Motor neuron (in vitro differentiated cells): ENCODE data around the gene MIGA2. TPM values are rescaled to one million over a fixed set of nuclear protein-coding genes. Genes with fewer than 3 reads are reported as not detected.
"Not testable (repeated sequence)": the region's sequence is repeated elsewhere in the genome, so short reads cannot be mapped to it uniquely, and the experiment has no call there.

ENCODE experiments used
- ATAC-seq, 8 experiments: fragments of 200-7000 bp; cut with Tn5 transposase; replicated peaks in 6 of 8; 2 replicates each; pipeline ENCODE4 v1.8.0; 2021; ENCODE audit warnings: mild to moderate bottlenecking in 8 of 8, moderate library complexity in 8 of 8
- H3K27ac ChIP-seq, 2 donors: fragments of 250-450 bp; sonication (Bioruptor Pico); 2 replicates each; pipeline ENCODE4 v1.9.0; 2021; ENCODE audit warnings: antibody characterized with exemption in 2 of 2, mild to moderate bottlenecking in 2 of 2, moderate library complexity in 1 of 2
- H3K4me1 ChIP-seq, 2 donors: fragments of 250-450 bp; sonication (Bioruptor Pico); replicated peaks in 1 of 2; 2 replicates each; pipeline ENCODE4 v1.6.1; 2021; ENCODE audit warnings: antibody characterized with exemption in 2 of 2, mild to moderate bottlenecking in 2 of 2, moderate library complexity in 1 of 2
- H3K4me3 ChIP-seq, 5 donors: fragments of 250-450 bp; sonication (Bioruptor Pico); 2 replicates each; pipeline ENCODE4 v1.9.0; 2021; ENCODE audit warnings: antibody characterized with exemption in 5 of 5, mild to moderate bottlenecking in 5 of 5, moderate library complexity in 4 of 5
- WGBS, 10 experiments: fragments of 450-650 bp; shearing (Covaris generic); methylation state at CpG; one replicate each; pipeline ENCODE4 v1.0.0; 2022; 5-methylcytosine and 5-hydroxymethylcytosine counted together
- in situ Hi-C, 9 experiments: fragments of 400-800 bp; cut with MboI; loops; one replicate each; pipeline ENCODE4 v1.15.0; 2021; ENCODE audit warnings: low sequenced_read_pairs in 9 of 9, low pct_unique_long_range_greater_than_20kb in 2 of 9; ENCODE audit not compliant: unreplicated experiment in 9 of 9
- total RNA-seq, 8 experiments: library from RNA; unstranded; fragments of 300-600 nt; gene quantifications; 2 replicates each; pipeline versions ENCODE4 v1.2.3 to v1.2.4, GENCODE V29; 2022

MIGA2 gene
- total RNA-seq, 8 experiments from 2014 or later: 12.0 to 44.2 (median 15.9) TPM

DNA sequence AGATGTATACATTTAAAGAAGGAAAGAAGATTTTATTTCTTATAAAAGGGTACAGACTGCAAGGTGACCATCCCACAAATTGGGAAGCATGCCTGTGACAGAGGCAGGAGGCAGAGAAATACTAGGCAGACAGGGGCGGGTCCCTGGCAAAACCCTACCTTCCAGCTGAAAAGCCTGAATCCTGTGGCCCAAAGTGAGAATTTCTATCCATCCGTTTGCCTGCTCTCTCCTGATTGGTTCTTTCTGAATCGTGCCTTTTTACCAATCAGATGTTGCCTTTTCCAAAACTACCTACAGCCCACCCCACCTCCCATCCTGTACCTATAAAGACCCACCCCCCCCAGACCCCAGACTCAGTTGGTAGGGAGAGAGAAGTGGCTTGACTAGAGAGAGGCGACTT lies 4.9 kb upstream of the MIGA2 start:
- H3K27ac ChIP-seq: no peak overlapping the region
- no peak overlapping the region for H3K4me3 ChIP-seq
- peaks cover 17 to 18% of the 10 kb centered on the region in 2 donors for H3K4me1 ChIP-seq
- in situ Hi-C loops: no loop called here
- 60 to 100% (median 77%) methylated on average over 1 to 3 of the region's 4 CpGs; no CpG with 5 or more reads in 5 of the 10 experiments for WGBS, 10 experiments
- ATAC-seq: no peak

- peak in 1 of 8 experiments; percentile 3 for ATAC-seq
- 49 to 100% (median 85%) methylated on average over 1 to 9 of the region's 12 CpGs; no CpG with 5 or more reads in 2 of the 10 experiments for WGBS, 10 experiments
- H3K4me1 ChIP-seq: peaks cover 14% of the 10 kb centered on the region in 2 donors
- in situ Hi-C loops: no loop called here
- H3K27ac ChIP-seq: no peak overlapping the region
- H3K4me3 ChIP-seq: no peak overlapping the region
Measured at GRCh38 chr9:129032541-129033159, 3.8 kb upstream of the MIGA2 start.

DNA sequence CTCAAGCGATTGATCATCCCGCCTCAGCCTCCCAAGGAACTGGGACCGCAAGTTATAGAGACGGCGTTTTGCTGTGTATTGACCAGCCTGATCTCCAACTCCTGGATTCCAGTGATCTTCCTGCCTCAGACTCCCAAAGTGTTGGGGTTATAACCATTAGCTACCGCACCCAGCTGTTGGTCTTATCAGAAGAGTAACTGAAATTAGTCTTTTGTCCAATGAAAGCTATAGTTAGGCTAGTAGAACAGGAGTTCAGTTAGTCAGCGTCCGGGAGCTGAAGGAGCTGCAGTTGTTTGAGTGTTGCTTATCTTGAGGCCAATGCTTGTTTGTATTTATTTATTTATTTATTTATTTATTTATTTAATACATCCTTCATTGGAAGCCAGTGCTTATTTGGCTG lies 3.2 kb upstream of the MIGA2 start:
- ATAC-seq: no peak
- peaks cover 16 to 17% of the 10 kb centered on the region in 2 donors for H3K4me1 ChIP-seq
- no peak overlapping the region for H3K4me3 ChIP-seq
- 70 to 100% (median 81%) methylated on average over 1 to 8 of the region's 8 CpGs for WGBS, 10 experiments
- H3K27ac ChIP-seq: no peak overlapping the region
- in situ Hi-C loops: no loop called here

DNA sequence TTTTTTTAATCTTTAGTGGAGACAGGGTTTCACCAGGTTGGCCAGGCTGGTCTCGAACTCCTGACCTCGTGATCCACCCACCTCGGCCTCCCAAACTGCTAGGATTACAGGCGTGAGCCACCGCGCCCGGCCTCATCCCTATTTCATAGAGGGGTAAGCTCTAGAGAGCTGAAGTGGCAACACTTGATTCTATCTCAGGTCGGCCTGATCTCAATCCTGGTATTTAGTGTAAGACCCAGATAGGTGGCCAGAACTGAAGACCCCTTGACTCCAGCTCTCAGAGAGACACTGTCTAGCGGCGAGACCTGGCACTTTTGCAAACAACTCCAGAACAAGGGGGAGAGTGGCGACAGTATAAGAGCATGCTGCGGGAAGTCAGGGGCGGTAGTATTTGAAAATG lies 588 bp upstream of the MIGA2 start:
- 0 to 90% (median 12%) methylated on average over 1 to 3 of the region's 13 CpGs; no CpG with 5 or more reads in 5 of the 10 experiments for WGBS, 10 experiments
- in situ Hi-C loops: not testable (repeated sequence)
- Histone ChIP-seq H3K4me3 (peak overlapping the region; percentile 21 to 90 (median 23)), H3K27ac (peak overlapping the region; percentile 51 to 69), H3K4me1 (peaks cover 8 to 11% of the 10 kb centered on the region in 2 donors)
- peak in 5 of 8 experiments; percentile 5 to 23 (median 16) for ATAC-seq

DNA sequence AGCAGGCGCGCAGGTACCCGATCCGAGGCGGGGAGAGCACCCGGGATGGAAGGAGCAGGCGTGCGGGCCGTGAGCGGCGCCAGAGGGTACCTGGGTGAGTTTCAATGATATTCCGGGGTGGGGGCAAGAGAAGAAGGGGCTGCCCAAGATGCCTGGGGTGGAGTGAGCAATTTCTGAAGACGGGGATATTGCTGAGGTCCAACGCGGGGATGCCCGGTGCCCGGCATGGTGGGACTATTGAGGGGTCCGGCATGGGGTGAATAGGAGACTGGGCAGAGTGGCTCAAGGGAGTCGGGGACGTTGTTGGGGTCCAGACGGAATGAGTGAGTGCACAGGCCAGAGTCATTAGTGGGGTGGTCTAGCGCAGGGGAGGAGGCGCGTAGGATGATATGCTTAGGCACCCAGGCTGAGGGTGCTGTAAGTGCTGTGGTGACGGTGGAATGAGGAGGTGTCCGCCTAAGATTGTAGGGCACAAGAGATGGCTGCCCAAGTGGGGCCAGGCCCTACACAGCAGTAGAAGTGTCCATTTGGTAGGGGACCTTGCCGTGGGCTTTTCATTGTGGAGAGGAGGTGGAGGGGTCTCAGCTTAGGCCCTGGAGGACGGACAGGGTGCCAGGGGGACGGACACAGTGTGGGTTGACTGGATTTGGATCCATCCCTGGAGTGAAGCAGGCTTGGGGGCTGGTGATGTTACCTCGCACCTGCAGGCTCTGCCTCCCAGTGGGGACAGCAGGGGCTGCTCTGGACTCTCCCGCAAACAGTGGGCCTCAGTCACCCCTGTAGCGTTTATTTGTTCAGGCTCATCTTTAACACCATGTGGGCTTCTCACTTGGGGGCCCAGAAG lies 719 bp downstream of the MIGA2 start:
- WGBS, 10 experiments: 0 to 60% (median 4%) methylated on average over 1 to 5 of the region's 32 CpGs; no CpG with 5 or more reads in 3 of the 10 experiments
- peaks cover 8 to 11% of the 10 kb centered on the region in 2 donors for H3K4me1 ChIP-seq
- H3K27ac ChIP-seq: peak overlapping the region in 1 of 2 donors; percentile 31
- ATAC-seq: no peak
- in situ Hi-C loops: no loop called here
- peak overlapping the region; percentile 81 to 96 (median 91) for H3K4me3 ChIP-seq

DNA sequence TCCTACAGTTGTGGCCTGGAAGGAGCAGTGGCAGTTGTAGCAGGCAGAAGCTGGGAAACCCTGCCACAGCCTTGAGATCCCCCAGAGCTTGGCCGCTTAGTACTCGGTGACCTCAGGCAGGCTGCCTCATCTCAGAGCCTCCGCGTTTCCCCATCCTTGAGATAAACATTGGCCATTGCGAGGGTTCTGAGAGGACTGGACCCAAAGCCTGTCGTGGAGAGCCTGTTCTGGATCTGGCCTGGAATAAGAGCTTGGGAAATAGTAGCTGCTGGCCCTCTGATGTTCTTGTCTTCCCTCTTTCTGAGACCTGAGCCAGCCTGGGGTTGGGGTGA lies 1.3 kb downstream of the MIGA2 start:
- H3K4me1 ChIP-seq: peaks cover 8 to 11% of the 10 kb centered on the region in 2 donors
- WGBS, 10 experiments: 69 to 80% (median 80%) methylated on average over 1 to 3 of the region's 6 CpGs; no CpG with 5 or more reads in 7 of the 10 experiments
- no peak overlapping the region for H3K27ac ChIP-seq
- in situ Hi-C loops: no loop called here
- no peak for ATAC-seq
- peak overlapping the region in 3 of 5 donors; percentile 81 to 94 (median 90) for H3K4me3 ChIP-seq

DNA sequence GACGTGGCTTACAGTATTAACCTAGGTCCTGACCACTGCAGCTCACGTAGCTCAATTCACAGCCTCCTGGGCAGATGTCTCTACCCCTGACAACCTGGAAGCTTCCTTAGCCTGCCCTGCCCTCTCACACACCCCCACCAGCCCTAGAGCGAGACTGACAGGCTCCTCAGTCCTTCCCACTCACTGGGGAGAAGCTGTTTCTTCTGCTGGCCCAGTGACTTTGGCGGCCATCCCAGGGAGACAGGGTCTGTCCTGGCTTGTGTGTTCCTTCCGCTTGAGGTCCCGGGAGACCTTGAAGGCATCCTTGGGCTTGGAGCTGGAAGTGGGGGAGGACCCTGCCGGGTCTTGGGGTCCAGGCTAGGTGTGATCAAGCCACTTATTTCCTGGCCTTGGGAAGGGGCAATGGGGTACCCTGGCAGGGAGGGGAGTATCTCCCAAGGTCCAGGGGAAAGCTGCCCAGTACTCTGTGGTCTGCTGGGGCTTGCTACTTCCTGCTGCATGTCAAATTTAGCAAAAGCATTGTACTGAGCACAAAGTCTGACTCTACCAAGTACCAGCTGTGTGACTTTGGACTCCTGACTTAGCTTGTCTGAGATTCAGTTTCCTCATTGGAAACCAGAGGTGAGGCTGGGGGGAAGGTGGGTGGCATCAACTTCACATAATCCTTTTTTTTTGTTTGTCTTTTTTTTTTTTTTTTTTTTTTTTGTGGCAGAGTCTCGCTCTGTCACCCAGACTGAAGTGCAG lies 1.9 kb downstream of the MIGA2 start:
- whole genome bisulfite sequencing, 10 experiments: 40 to 93% (median 83%) methylated on average over 1 to 3 of the region's 8 CpGs; no CpG with 5 or more reads in 5 of the 10 experiments

DNA sequence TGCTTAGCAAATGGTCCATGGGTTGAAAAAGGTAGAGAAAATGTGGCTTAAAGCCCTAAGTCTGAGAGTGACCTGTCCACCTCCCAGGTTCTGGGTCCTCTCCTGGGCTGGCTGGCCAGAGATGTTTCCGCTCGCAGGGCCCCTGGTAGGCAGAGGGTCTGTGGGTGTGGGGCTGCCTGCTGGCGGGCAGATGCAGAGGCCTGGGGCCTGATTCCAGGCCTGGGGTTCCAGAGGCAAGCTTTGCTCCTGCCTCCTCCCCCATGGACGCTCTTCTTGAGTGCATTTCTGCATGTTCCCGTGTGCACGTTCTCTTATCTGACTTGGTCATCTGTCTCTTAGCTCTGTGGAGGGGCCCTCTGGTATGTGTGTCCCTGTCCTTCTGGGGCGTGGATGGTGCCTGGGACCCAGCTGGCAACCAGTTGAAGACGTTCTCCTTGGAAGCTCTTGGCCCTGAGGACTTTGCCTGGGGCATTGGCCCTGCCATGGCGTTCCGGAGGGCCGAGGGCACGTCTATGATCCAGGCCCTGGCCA lies 3.8 kb downstream of the MIGA2 start:
- no peak overlapping the region for H3K27ac ChIP-seq
- H3K4me3 ChIP-seq: no peak overlapping the region
- peaks cover 8 to 11% of the 10 kb centered on the region in 2 donors for H3K4me1 ChIP-seq
- no peak for ATAC-seq
- WGBS, 10 experiments: 93 to 100% (median 100%) methylated on average over 1 to 9 of the region's 12 CpGs; no CpG with 5 or more reads in 7 of the 10 experiments
- in situ Hi-C loops: no loop called here

More for the DNA sequence above, 1.9 kb downstream of the MIGA2 start:
- in situ Hi-C loops: no loop called here
- peak overlapping the region in 1 of 5 donors; percentile 94 for H3K4me3 ChIP-seq
- H3K4me1 ChIP-seq: peaks cover 8 to 11% of the 10 kb centered on the region in 2 donors
- ATAC-seq: no peak
- H3K27ac ChIP-seq: no peak overlapping the region

DNA sequence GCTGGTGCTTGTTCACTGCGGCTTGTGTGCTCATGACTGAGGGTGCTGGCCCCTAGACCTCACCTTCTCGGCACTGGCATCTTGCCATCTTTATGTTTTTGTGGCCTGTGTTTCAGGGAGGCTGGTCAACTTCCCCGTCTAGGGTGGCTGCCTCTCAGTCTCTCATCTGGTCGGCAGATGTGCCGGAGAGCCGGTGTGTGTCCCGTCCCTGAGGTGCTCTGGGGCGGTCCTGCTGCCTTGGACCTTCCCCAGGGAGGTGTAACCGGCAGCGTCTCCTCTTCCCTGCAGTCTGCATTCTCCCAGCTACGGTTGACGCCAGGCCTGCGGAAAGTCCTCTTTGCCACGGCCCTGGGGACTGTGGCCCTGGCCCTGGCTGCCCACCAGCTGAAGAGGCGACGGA lies 5.6 kb downstream of the MIGA2 start:
- 47 to 98% (median 82%) methylated on average over 3 to 9 of the region's 16 CpGs; no CpG with 5 or more reads in 6 of the 10 experiments for WGBS, 10 experiments
- Histone ChIP-seq H3K4me1 (peaks cover 8% of the 10 kb centered on the region in 2 donors), H3K4me3 (no peak overlapping the region), H3K27ac (no peak overlapping the region)
- in situ Hi-C loops: no loop called here
- peak in 2 of 8 experiments; percentile 10 to 56 for ATAC-seq

GRCh38 chr9:129052592-129052991 lies 16.2 kb downstream of the MIGA2 start:
- 50 to 98% (median 81%) methylated on average over 2 to 8 of the region's 8 CpGs; no CpG with 5 or more reads in 5 of the 10 experiments for WGBS, 10 experiments
- no peak for ATAC-seq
- Histone ChIP-seq H3K27ac (no peak overlapping the region), H3K4me3 (no peak overlapping the region), H3K4me1 (no peaks in the 10 kb centered on the region)
- in situ Hi-C loops: no loop called here

DNA sequence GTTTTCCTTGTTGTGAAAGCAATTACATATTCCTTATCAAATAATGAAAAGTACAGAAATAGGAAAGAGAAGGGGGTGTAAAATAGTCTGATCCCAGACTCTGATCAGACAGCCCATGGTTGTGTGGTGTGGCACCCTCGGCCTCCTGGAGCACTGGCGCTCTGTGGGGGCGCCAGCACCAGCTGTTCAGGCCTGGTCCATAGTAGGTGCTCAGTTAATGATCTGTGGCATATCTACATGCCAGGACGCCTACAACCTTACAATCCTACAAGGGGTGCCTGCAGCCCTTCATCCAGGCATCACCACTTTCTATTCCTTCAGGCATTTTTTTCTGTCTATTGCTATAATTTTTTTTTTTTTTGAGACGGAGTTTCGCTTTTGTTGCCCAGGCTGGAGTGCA lies 16.6 kb downstream of the MIGA2 start:
- H3K4me1 ChIP-seq: no peaks in the 10 kb centered on the region
- 79 to 100% (median 96%) methylated on average over 1 to 6 of the region's 6 CpGs; no CpG with 5 or more reads in 4 of the 10 experiments for WGBS, 10 experiments
- no peak overlapping the region for H3K4me3 ChIP-seq
- in situ Hi-C loops: no loop called here
- no peak for ATAC-seq
- no peak overlapping the region for H3K27ac ChIP-seq

- Histone ChIP-seq H3K27ac (no peak overlapping the region), H3K4me3 (no peak overlapping the region), H3K4me1 (no peaks in the 10 kb centered on the region)
- in situ Hi-C loops: no loop called here
- WGBS, 10 experiments: 57 to 95% (median 90%) methylated on average over 1 to 5 of the region's 5 CpGs; no CpG with 5 or more reads in 3 of the 10 experiments
- no peak for ATAC-seq
Measured at GRCh38 chr9:129054163-129054851, 17.9 kb downstream of the MIGA2 start.
